Measurements from ENCODE around the gene ACTR6. TPM values are rescaled to one million over a fixed set of nuclear protein-coding genes. Genes with fewer than 3 reads are reported as not detected.
"Not testable (repeated sequence)": the region's sequence is repeated elsewhere in the genome, so short reads cannot be mapped to it uniquely, and the experiment has no call there.

ACTR6 gene
- total and polyA plus RNA-seq, 2 of the 4 experiments (the other 2 are of a cell fraction), result 9.7 to 10.2 TPM

DNA sequence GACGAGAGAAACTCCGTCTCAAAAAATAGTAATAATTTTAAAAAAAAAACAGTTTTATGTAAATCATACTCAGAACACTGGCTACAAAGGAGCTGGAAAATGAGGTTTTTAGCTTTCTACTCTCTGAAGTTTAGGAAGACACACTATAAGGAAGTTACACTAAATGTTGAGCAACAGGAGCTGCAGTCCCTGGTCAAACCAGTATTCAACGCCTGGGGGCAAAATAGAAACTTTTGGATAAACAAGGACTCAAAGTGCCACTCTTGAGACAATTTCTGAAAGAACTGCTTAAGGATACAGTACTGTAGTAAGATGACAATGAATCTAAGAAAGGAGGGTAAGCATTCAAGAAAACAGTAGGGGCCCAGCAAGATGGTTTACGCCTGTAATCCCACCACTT lies 29.3 kb downstream of the ACTR6 start:
- H2AK5ac ChIP-seq (ENCODE audit: low read depth, low read length), result no peak overlapping the region
- H3K9me3 ChIP-seq (ENCODE audit: control insufficient read depth, insufficient read depth, low read length), result no peaks in the 10 kb centered on the region
- no peak overlapping the region for H4K91ac ChIP-seq (ENCODE audit: insufficient read depth, low read depth, low read length)
- dilution Hi-C loops (cut with HindIII; ENCODE audit: low sequenced_read_pairs, unreplicated experiment), result no loop called here
- H3K18ac ChIP-seq (ENCODE audit: low read depth, low read length), result no peak overlapping the region
- H4K5ac ChIP-seq (ENCODE audit: low read depth, low read length), result no peak overlapping the region
- BruUV-seq (replicated peaks), result no TSS peak
- peaks cover 3% of the 10 kb centered on the region; the same call in 1 of the 2 replicates for H3K36me3 ChIP-seq (ENCODE audit: control insufficient read depth, insufficient read depth, low read length)
- H3K27me3 ChIP-seq (ENCODE audit: control insufficient read depth, insufficient read depth, low read length), result no peaks in the 10 kb centered on the region
- H3K9me1 ChIP-seq (ENCODE audit: insufficient read depth, low read length), result no peaks in the 10 kb centered on the region
- ChIA-PET CTCF (interaction anchor here (0.6 kb wide), 1 partner anchor 156 kb away, joined by 3 read pairs; no protein-coding TSS in a partner anchor), POLR2A (ENCODE audit: unreplicated experiment) (no interaction called here)
- peaks cover 3% of the 10 kb centered on the region for H3K4me1 ChIP-seq (ENCODE audit: control insufficient read depth, insufficient read depth, low read length)
- no peak overlapping the region for H2BK15ac ChIP-seq (ENCODE audit: low read depth, low read length)
- no peak for TF ChIP-seq MXI1 (IDR thresholded peaks at IDR 0.05; ENCODE audit: borderline replicate concordance, low read depth, low read length)
- TF ChIP-seq FOS (IDR thresholded peaks at IDR 0.05; ENCODE audit: low read depth, low read length), result no peak
- no peak for TF ChIP-seq RCOR1 (IDR thresholded peaks at IDR 0.05; ENCODE audit: insufficient replicate concordance, low read length)
- no peak for TF ChIP-seq POLR2A (IDR thresholded peaks at IDR 0.05; ENCODE audit: low read depth, low read length)
- TF ChIP-seq RAD21 (IDR thresholded peaks at IDR 0.05; ENCODE audit: low read length), result no peak
- TF ChIP-seq CEBPB (IDR thresholded peaks at IDR 0.05; ENCODE audit: low read depth, low read length), result no peak
- TF ChIP-seq SMC3 (IDR thresholded peaks at IDR 0.05; ENCODE audit: low read depth, low read length), result no peak
- no peak for TF ChIP-seq MAFK (IDR thresholded peaks at IDR 0.05; ENCODE audit: low read depth, low read length)
- TF ChIP-seq NFE2L2 (IDR thresholded peaks at IDR 0.05; ENCODE audit: low read depth, low read length), result no peak
- no peak overlapping the region for H2BK20ac ChIP-seq (ENCODE audit: low read depth, low read length)
- no peak overlapping the region for H3K27ac ChIP-seq (ENCODE audit: insufficient read depth, low read length)
- H3K9ac ChIP-seq (ENCODE audit: low read depth, low read length), result no peak overlapping the region
- no peaks in the 10 kb centered on the region for H3K79me1 ChIP-seq (ENCODE audit: low read depth in 1 of 2, low read length in 2 of 2)
- H3K14ac ChIP-seq (replicated peaks; ENCODE audit: low read depth, low read length), result no peak overlapping the region
- H2BK5ac ChIP-seq (ENCODE audit: low read depth, low read length, poor library complexity, severe bottlenecking), result no peak overlapping the region
- no peak overlapping the region for H3K4ac ChIP-seq (ENCODE audit: low read depth, low read length)
- no peak overlapping the region for H2BK120ac ChIP-seq (ENCODE audit: low read depth, low read length)
- no peak for DNase-seq
- H3K4me2 ChIP-seq (ENCODE audit: low read depth, low read length), result no peak overlapping the region
- WGBS, 2 experiments (ENCODE audit: extremely low coverage in 2 of 2, insufficient read length in 1 of 2), result no CpG with 5 or more reads among the region's 4 CpGs
- H4K8ac ChIP-seq (ENCODE audit: low read depth in 2 of 2, low read length in 2 of 2), result no peak overlapping the region
- H2AFZ ChIP-seq (replicated peaks; ENCODE audit: low read length, poor library complexity), result no peak overlapping the region
- no peak overlapping the region for H3K23ac ChIP-seq (ENCODE audit: low read depth, low read length)
- no peak overlapping the region for H3K56ac ChIP-seq (ENCODE audit: extremely low read depth, insufficient read depth, low read length)
- H4K20me1 ChIP-seq (ENCODE audit: insufficient read depth, low read length), result no peaks in the 10 kb centered on the region
- in situ Hi-C loops (cut with MboI; ENCODE audit: low sequenced_read_pairs), result no loop called here
- ATAC-seq (ENCODE audit: low read depth), result no peak
- no peak overlapping the region for H3K4me3 ChIP-seq (ENCODE audit: insufficient read depth, low read depth, low read length)
- intact Hi-C loops (cut with micrococcal nuclease), result loop anchor here (5.0 kb wide), 1 partner anchor 502 kb away; no protein-coding TSS in a partner anchor
- no peak overlapping the region for H2AK9ac ChIP-seq (replicated peaks; ENCODE audit: low read depth, low read length, poor library complexity)

DNA sequence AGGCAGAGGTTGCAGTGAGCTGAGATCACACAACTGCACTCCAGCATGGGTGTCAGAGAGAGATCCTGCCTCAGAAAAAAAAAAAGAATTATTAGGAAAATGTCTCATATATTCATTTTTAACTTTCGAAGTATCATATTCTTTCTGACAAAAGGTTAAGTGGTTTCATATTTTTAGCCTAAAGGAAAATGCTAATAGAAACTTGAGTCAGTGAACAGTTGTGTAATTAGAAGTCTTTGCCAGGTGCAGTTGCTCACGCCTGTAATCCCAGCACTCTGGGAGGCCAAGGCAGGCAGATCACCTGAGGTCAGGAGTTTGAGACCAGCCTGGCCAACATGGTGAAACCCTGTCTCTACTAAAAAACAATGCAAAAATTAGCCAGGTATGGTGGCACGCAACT lies 31.3 kb downstream of the ACTR6 start:
- H3K9ac ChIP-seq (ENCODE audit: low read depth, low read length); H3K23ac ChIP-seq (ENCODE audit: low read depth, low read length); H2AFZ ChIP-seq (replicated peaks; ENCODE audit: low read length, poor library complexity); H4K20me1 ChIP-seq (ENCODE audit: insufficient read depth, low read length); H2BK120ac ChIP-seq (ENCODE audit: low read depth, low read length); H3K27ac ChIP-seq (ENCODE audit: insufficient read depth, low read length); H3K18ac ChIP-seq (ENCODE audit: low read depth, low read length); H3K79me1 ChIP-seq (ENCODE audit: low read depth in 1 of 2, low read length in 2 of 2); H2BK15ac ChIP-seq (ENCODE audit: low read depth, low read length); dilution Hi-C loops (cut with HindIII; ENCODE audit: low sequenced_read_pairs, unreplicated experiment); H2AK5ac ChIP-seq (ENCODE audit: low read depth, low read length); H3K4ac ChIP-seq (ENCODE audit: low read depth, low read length); H4K5ac ChIP-seq (ENCODE audit: low read depth, low read length); H3K27me3 ChIP-seq (ENCODE audit: control insufficient read depth, insufficient read depth, low read length); H2AK9ac ChIP-seq (replicated peaks; ENCODE audit: low read depth, low read length, poor library complexity); H3K4me1 ChIP-seq (ENCODE audit: control insufficient read depth, insufficient read depth, low read length); H3K4me3 ChIP-seq (ENCODE audit: insufficient read depth, low read depth, low read length); H3K9me1 ChIP-seq (ENCODE audit: insufficient read depth, low read length); POLR2A ChIA-PET (ENCODE audit: unreplicated experiment); H3K9me3 ChIP-seq (ENCODE audit: control insufficient read depth, insufficient read depth, low read length); H2BK20ac ChIP-seq (ENCODE audit: low read depth, low read length); H4K91ac ChIP-seq (ENCODE audit: insufficient read depth, low read depth, low read length); H3K56ac ChIP-seq (ENCODE audit: extremely low read depth, insufficient read depth, low read length); H4K8ac ChIP-seq (ENCODE audit: low read depth in 2 of 2, low read length in 2 of 2); BruUV-seq (replicated peaks); DNase-seq; ATAC-seq (ENCODE audit: low read depth); H3K36me3 ChIP-seq (ENCODE audit: control insufficient read depth, insufficient read depth, low read length); H2BK5ac ChIP-seq (ENCODE audit: low read depth, low read length, poor library complexity, severe bottlenecking); in situ Hi-C loops (cut with MboI; ENCODE audit: low sequenced_read_pairs); H3K14ac ChIP-seq (replicated peaks; ENCODE audit: low read depth, low read length); H3K4me2 ChIP-seq (ENCODE audit: low read depth, low read length): not testable (repeated sequence)
- WGBS, 2 experiments (ENCODE audit: extremely low coverage in 2 of 2, insufficient read length in 1 of 2), result no CpG with 5 or more reads among the region's 3 CpGs
- intact Hi-C loops (cut with micrococcal nuclease), result loop anchor here (5.0 kb wide), 1 partner anchor 500 kb away; no protein-coding TSS in a partner anchor
- CTCF ChIA-PET, result interaction anchor here (0.7 kb wide), 2 partner anchors 302 to 323 kb away, joined by 4 to 5 read pairs; no protein-coding TSS in a partner anchor

All from IMR-90 (cell line).